Naive thymus-derived CD4-positive, alpha-beta T cell (primary cell): ENCODE results near the gene PXDN. TPM values are rescaled to one million over a fixed set of nuclear protein-coding genes. Genes with fewer than 3 reads are reported as not detected.

Experiments
- ATAC-seq: fragments of 150-1000 bp; cut with Tn5 transposase; 2 replicates; pipeline ENCODE4 v1.10.0; 2021; ENCODE audit warnings: mild to moderate bottlenecking, moderate library complexity
- CTCF ChIA-PET: fragments of 350-600 bp; sonication (Branson Sonifier 250); formaldehyde crosslinking; loops from one replicate; lab custom pipeline; 2021; ENCODE audit warnings: antibody characterized with exemption; lab: Charles Lee
- POLR2A ChIA-PET: fragments of 350-600 bp; sonication (Branson Sonifier 250); formaldehyde crosslinking; loops from one replicate; lab custom pipeline; 2021; ENCODE audit warnings: antibody characterized with exemption, inconsistent platforms; lab: Charles Lee
- DNase-seq, 9 donors: peaks; one replicate each; pipeline versions ENCODE4 v3.0.0 to v3.0.0-alpha.2; 2020 to 2022; ENCODE audit warnings: mixed read lengths in 1 of 9
- H3K27ac ChIP-seq: one replicate; pipeline ENCODE4 v1.7.0; 2013; ENCODE audit warnings: mild to moderate bottlenecking, low read depth, low read length, moderate library complexity
- H3K27me3 ChIP-seq, 2 donors: one replicate each; pipeline ENCODE4 v1.7.0; 2013; ENCODE audit warnings: low read length in 2 of 2, mild to moderate bottlenecking in 2 of 2, moderate library complexity in 2 of 2; ENCODE audit not compliant: control insufficient read depth in 2 of 2, insufficient read depth in 2 of 2
- H3K36me3 ChIP-seq, 3 experiments: 1 replicate in 2 of 3; 2 replicates in 1 of 3; pipeline ENCODE4 v1.7.0; 2013; ENCODE audit warnings: low read length in 3 of 3, mild to moderate bottlenecking in 3 of 3, moderate library complexity in 1 of 3; ENCODE audit not compliant: insufficient read depth in 3 of 3, control insufficient read depth in 2 of 3
- H3K4me1 ChIP-seq, 2 donors: one replicate each; pipeline ENCODE4 v1.7.0; 2013; ENCODE audit warnings: low read length in 2 of 2, mild to moderate bottlenecking in 2 of 2, moderate library complexity in 1 of 2; ENCODE audit not compliant: control insufficient read depth in 2 of 2, insufficient read depth in 2 of 2
- H3K4me3 ChIP-seq: 2 replicates; pipeline ENCODE4 v1.7.0; 2013; ENCODE audit warnings: mild to moderate bottlenecking, low read length
- H3K9me3 ChIP-seq, 3 experiments: 1 replicate in 2 of 3; 2 replicates in 1 of 3; pipeline ENCODE4 v1.7.0; 2013; ENCODE audit warnings: low read length in 3 of 3; ENCODE audit not compliant: control insufficient read depth in 2 of 3
- H3K27ac Mint-ChIP-seq, 9 donors: one replicate each; pipeline ENCODE4 v1.8.0; 2020 to 2022; ENCODE audit warnings: mixed read lengths in 9 of 9, mild to moderate bottlenecking in 8 of 9, moderate library complexity in 5 of 9, inconsistent platforms in 2 of 9
- H3K27me3 Mint-ChIP-seq, 5 donors: one replicate each; pipeline ENCODE4 v1.8.0; 2021 to 2022; ENCODE audit warnings: mixed read lengths in 5 of 5, mild to moderate bottlenecking in 1 of 5
- H3K36me3 Mint-ChIP-seq, 5 donors: one replicate each; pipeline ENCODE4 v1.8.0; 2020 to 2022; ENCODE audit warnings: mixed read lengths in 5 of 5, mild to moderate bottlenecking in 3 of 5, inconsistent platforms in 1 of 5
- H3K4me1 Mint-ChIP-seq, 7 donors: one replicate each; pipeline ENCODE4 v1.8.0; 2020 to 2022; ENCODE audit warnings: mixed read lengths in 7 of 7, mild to moderate bottlenecking in 3 of 7, inconsistent platforms in 1 of 7
- H3K4me3 Mint-ChIP-seq, 10 donors: one replicate each; pipeline ENCODE4 v1.8.0; 2020 to 2022; ENCODE audit warnings: mild to moderate bottlenecking in 10 of 10, mixed read lengths in 10 of 10, moderate library complexity in 6 of 10, inconsistent platforms in 2 of 10
- H3K9me3 Mint-ChIP-seq, 11 donors: one replicate each; pipeline ENCODE4 v1.8.0; 2020 to 2022; ENCODE audit warnings: mixed read lengths in 11 of 11, mild to moderate bottlenecking in 4 of 11, inconsistent platforms in 1 of 11, moderate library complexity in 1 of 11
- intact Hi-C, 2 donors: fragments of 100-400 bp; cut with micrococcal nuclease; formaldehyde crosslinking; loops; one replicate each; pipeline ENCODE4 v1.15.1; 2023
- polyA plus RNA-seq, 2 donors: library from polyadenylated mRNA; unstranded; fragments of 300-500 nt; fragmentation: Illumina TruSeq; gene quantifications; one replicate each; pipeline ENCODE4 v1.2.3, GENCODE V29; 2021
- total RNA-seq, 6 experiments: library from RNA in 5 of 6; stranded (reverse) in 5 of 6; gene quantifications; 1 replicate in 5 of 6; 2 replicates in 1 of 6; pipeline ENCODE4 v1.2.3 and lab custom pipeline; 2021 to 2026

The PXDN gene
- total and polyA plus RNA-seq, 7 experiments from 2014 or later = 0.47 to 3.1 (median 1.00) TPM; not detected in 3

GRCh38 chr2:1693723-1694122 lies 50.6 kb downstream of the PXDN start:
- no peak for ATAC-seq
- Mint-ChIP-seq H3K9me3 (peaks cover 0 to 25% (median 6%) of the 10 kb centered on the region in 11 donors), H3K4me1 (no peaks in the 10 kb centered on the region), H3K4me3 (no peak overlapping the region), H3K27ac (no peak overlapping the region), H3K36me3 (no peaks in the 10 kb centered on the region), H3K27me3 (peaks cover 0 to 8% (median 0%) of the 10 kb centered on the region in 5 donors)
- CTCF ChIA-PET = no interaction called here
- Histone ChIP-seq H3K36me3 (no peaks in the 10 kb centered on the region), H3K4me1 (no peaks in the 10 kb centered on the region), H3K27me3 (no peaks in the 10 kb centered on the region), H3K27ac (no peak overlapping the region), H3K9me3 (peaks cover 0 to 11% (median 0%) of the 10 kb centered on the region in 3 experiments), H3K4me3 (no peak overlapping the region)
- POLR2A ChIA-PET = no interaction called here
- intact Hi-C loops = no loop called here
- DNase-seq = no peak

GRCh38 chr2:1692342-1692741 lies 52.0 kb downstream of the PXDN start:
- peaks cover 0 to 11% (median 0%) of the 10 kb centered on the region in 3 experiments for H3K9me3 ChIP-seq
- ChIA-PET CTCF (no interaction called here), POLR2A (no interaction called here)
- no peak overlapping the region for H3K4me3 ChIP-seq
- no peaks in the 10 kb centered on the region for H3K4me1 ChIP-seq
- intact Hi-C loops = no loop called here
- DNase-seq (no peak), ATAC-seq (peak; percentile 27)
- H3K36me3 ChIP-seq = no peaks in the 10 kb centered on the region
- H3K9me3 Mint-ChIP-seq = peaks cover 0 to 20% (median 6%) of the 10 kb centered on the region in 11 donors
- no peaks in the 10 kb centered on the region for H3K27me3 ChIP-seq
- peaks cover 0 to 15% (median 0%) of the 10 kb centered on the region in 5 donors for H3K27me3 Mint-ChIP-seq
- H3K4me3 Mint-ChIP-seq = no peak overlapping the region
- no peak overlapping the region for H3K27ac ChIP-seq
- H3K4me1 Mint-ChIP-seq = no peaks in the 10 kb centered on the region
- no peaks in the 10 kb centered on the region for H3K36me3 Mint-ChIP-seq
- no peak overlapping the region for H3K27ac Mint-ChIP-seq

- Mint-ChIP-seq H3K4me3 (no peak overlapping the region), H3K4me1 (no peaks in the 10 kb centered on the region), H3K36me3 (no peaks in the 10 kb centered on the region), H3K9me3 (peaks cover 0 to 11% (median 3%) of the 10 kb centered on the region in 11 donors), H3K27me3 (peaks cover 0 to 15% (median 2%) of the 10 kb centered on the region in 5 donors), H3K27ac (no peak overlapping the region)
- POLR2A ChIA-PET = interaction anchor here (0.7 kb wide), 1 partner anchor 22 kb away, joined by 3 read pairs; no protein-coding TSS in a partner anchor
- intact Hi-C loops = no loop called here
- no peaks in the 10 kb centered on the region for H3K4me1 ChIP-seq
- DNase-seq = no peak
- H3K36me3 ChIP-seq = no peaks in the 10 kb centered on the region
- ATAC-seq = no peak
- CTCF ChIA-PET = no interaction called here
- H3K4me3 ChIP-seq = no peak overlapping the region
- peaks cover 0 to 4% (median 0%) of the 10 kb centered on the region in 3 experiments for H3K9me3 ChIP-seq
- no peaks in the 10 kb centered on the region for H3K27me3 ChIP-seq
- no peak overlapping the region for H3K27ac ChIP-seq
These were observed 52.9 kb downstream of the PXDN start for GRCh38 chr2:1691366-1691765.

- intact Hi-C loops = no loop called here
- Histone ChIP-seq H3K27ac (no peak overlapping the region), H3K36me3 (no peaks in the 10 kb centered on the region), H3K27me3 (no peaks in the 10 kb centered on the region), H3K4me3 (no peak overlapping the region), H3K4me1 (no peaks in the 10 kb centered on the region), H3K9me3 (no peaks in the 10 kb centered on the region)
- Mint-ChIP-seq H3K9me3 (peaks cover 0 to 6% (median 0%) of the 10 kb centered on the region in 11 donors), H3K36me3 (no peaks in the 10 kb centered on the region), H3K4me3 (no peak overlapping the region), H3K27me3 (peaks cover 0 to 15% (median 2%) of the 10 kb centered on the region in 5 donors), H3K27ac (no peak overlapping the region), H3K4me1 (no peaks in the 10 kb centered on the region)
- ATAC-seq (no peak), DNase-seq (no peak)
- ChIA-PET POLR2A (no interaction called here), CTCF (interaction anchor here (0.6 kb wide), 1 partner anchor 203 kb away, joined by 3 read pairs; no protein-coding TSS in a partner anchor)
These were observed 54.1 kb downstream of the PXDN start for GRCh38 chr2:1690056-1690775.

- Mint-ChIP-seq H3K36me3 (no peaks in the 10 kb centered on the region), H3K9me3 (no peaks in the 10 kb centered on the region), H3K4me3 (no peak overlapping the region), H3K27ac (no peak overlapping the region), H3K4me1 (no peaks in the 10 kb centered on the region), H3K27me3 (peaks cover 0 to 15% (median 2%) of the 10 kb centered on the region in 5 donors)
- Histone ChIP-seq H3K27ac (no peak overlapping the region), H3K36me3 (no peaks in the 10 kb centered on the region), H3K27me3 (no peaks in the 10 kb centered on the region), H3K9me3 (no peaks in the 10 kb centered on the region), H3K4me3 (no peak overlapping the region), H3K4me1 (no peaks in the 10 kb centered on the region)
- ATAC-seq (no peak), DNase-seq (no peak)
- ChIA-PET POLR2A (no interaction called here), CTCF (no interaction called here)
- intact Hi-C loops = no loop called here
These were observed 55.5 kb downstream of the PXDN start for GRCh38 chr2:1688859-1689258.

- Histone ChIP-seq H3K36me3 (no peaks in the 10 kb centered on the region), H3K4me1 (no peaks in the 10 kb centered on the region), H3K27ac (no peak overlapping the region), H3K4me3 (no peak overlapping the region), H3K27me3 (no peaks in the 10 kb centered on the region), H3K9me3 (no peaks in the 10 kb centered on the region)
- Mint-ChIP-seq H3K4me3 (no peak overlapping the region), H3K4me1 (no peaks in the 10 kb centered on the region), H3K36me3 (no peaks in the 10 kb centered on the region), H3K9me3 (no peaks in the 10 kb centered on the region), H3K27me3 (peaks cover 0 to 15% (median 2%) of the 10 kb centered on the region in 5 donors), H3K27ac (no peak overlapping the region)
- CTCF ChIA-PET = no interaction called here
- DNase-seq = no peak
- POLR2A ChIA-PET = no interaction called here
- ATAC-seq = no peak
- intact Hi-C loops = no loop called here
These were observed 56.2 kb downstream of the PXDN start for GRCh38 chr2:1688161-1688560.

GRCh38 chr2:1687254-1687653 lies 57.1 kb downstream of the PXDN start:
- peaks cover 0 to 15% (median 2%) of the 10 kb centered on the region in 5 donors for H3K27me3 Mint-ChIP-seq
- ChIA-PET CTCF (no interaction called here), POLR2A (no interaction called here)
- no peaks in the 10 kb centered on the region for H3K9me3 Mint-ChIP-seq
- DNase-seq (no peak), ATAC-seq (no peak)
- H3K4me3 ChIP-seq = no peak overlapping the region
- H3K36me3 ChIP-seq = no peaks in the 10 kb centered on the region
- no peak overlapping the region for H3K27ac ChIP-seq
- no peaks in the 10 kb centered on the region for H3K4me1 Mint-ChIP-seq
- no peak overlapping the region for H3K27ac Mint-ChIP-seq
- no peaks in the 10 kb centered on the region for H3K4me1 ChIP-seq
- H3K36me3 Mint-ChIP-seq = no peaks in the 10 kb centered on the region
- no peaks in the 10 kb centered on the region for H3K27me3 ChIP-seq
- no peaks in the 10 kb centered on the region for H3K9me3 ChIP-seq
- no peak overlapping the region for H3K4me3 Mint-ChIP-seq
- intact Hi-C loops = no loop called here
